GM23248 (cell line): Measurements from ENCODE around the gene PSMB11.

Experiments
- EZH2 ChIP-seq: fragments of 200-600 bp; sonication (generic); IDR thresholded peaks from 2 replicates; pipeline ENCODE4 v1.6.1; 2018; ENCODE audit warnings: antibody characterized with exemption, mild to moderate bottlenecking; ENCODE audit not compliant: insufficient read depth, poor library complexity, severe bottlenecking
- EZH2phosphoT487 ChIP-seq: fragments of 200-600 bp; sonication (generic); IDR thresholded peaks from 2 replicates; pipeline ENCODE4 v1.6.1; 2018; ENCODE audit warnings: antibody characterized with exemption, moderate library complexity, mild to moderate bottlenecking, low read depth; ENCODE audit not compliant: insufficient read depth

GRCh38 chr14:23021434-23021833 is 20.6 kb upstream of the PSMB11 start:
- no peak for TF ChIP-seq EZH2
- no peak for TF ChIP-seq EZH2phosphoT487
